ENCODE data around the gene DIRAS1. TPM values are rescaled to one million over a fixed set of nuclear protein-coding genes. Genes with fewer than 3 reads are reported as not detected.

DIRAS1 gene
- total RNA-seq, 4 donors from 2014 or later, result 0.18 to 23.1 (median 1.4) TPM

GRCh38 chr19:2761876-2762782, 41.0 kb upstream of the DIRAS1 start:
- Histone ChIP-seq H3K27ac (no peak overlapping the region), H3K27me3 (no peaks in the 10 kb centered on the region), H3K4me1 (no peaks in the 10 kb centered on the region), H3K9me3 (no peaks in the 10 kb centered on the region), H3K4me3 (no peak overlapping the region), H3K36me3 (peaks cover 0 to 93% (median 0%) of the 10 kb centered on the region in 3 donors)
- no peak for DNase-seq
- no peak for TF ChIP-seq CTCF (IDR thresholded peaks at IDR 0.05)
- no peak for TF ChIP-seq POLR2A (IDR thresholded peaks at IDR 0.05)

GRCh38 chr19:2761309-2761677, 40.1 kb upstream of the DIRAS1 start:
- TF ChIP-seq CTCF (IDR thresholded peaks at IDR 0.05) (no peak), POLR2A (IDR thresholded peaks at IDR 0.05) (no peak)
- no peak overlapping the region for H3K4me3 ChIP-seq
- no peaks in the 10 kb centered on the region for H3K9me3 ChIP-seq
- no peak for DNase-seq
- no peaks in the 10 kb centered on the region for H3K4me1 ChIP-seq
- no peaks in the 10 kb centered on the region for H3K27me3 ChIP-seq
- no peak overlapping the region for H3K27ac ChIP-seq
- peaks cover 0 to 93% (median 0%) of the 10 kb centered on the region in 3 donors for H3K36me3 ChIP-seq

GRCh38 chr19:2759965-2760364, 38.8 kb upstream of the DIRAS1 start:
- no peaks in the 10 kb centered on the region for H3K9me3 ChIP-seq
- H3K27ac ChIP-seq, result no peak overlapping the region
- no peak for DNase-seq
- H3K4me3 ChIP-seq, result no peak overlapping the region
- no peaks in the 10 kb centered on the region for H3K4me1 ChIP-seq
- no peak for TF ChIP-seq POLR2A (IDR thresholded peaks at IDR 0.05)
- no peak for TF ChIP-seq CTCF (IDR thresholded peaks at IDR 0.05)
- H3K27me3 ChIP-seq, result no peaks in the 10 kb centered on the region
- H3K36me3 ChIP-seq, result peaks cover 0 to 93% (median 0%) of the 10 kb centered on the region in 3 donors

GRCh38 chr19:2759362-2759761, 38.2 kb upstream of the DIRAS1 start:
- no peak for TF ChIP-seq CTCF (IDR thresholded peaks at IDR 0.05)
- no peak for TF ChIP-seq POLR2A (IDR thresholded peaks at IDR 0.05)
- no peak for DNase-seq
- no peak overlapping the region for H3K4me3 ChIP-seq

GRCh38 chr19:2758601-2759313, 37.6 kb upstream of the DIRAS1 start:
- no peaks in the 10 kb centered on the region for H3K9me3 ChIP-seq
- H3K4me3 ChIP-seq, result no peak overlapping the region
- H3K27ac ChIP-seq, result no peak overlapping the region
- no peaks in the 10 kb centered on the region for H3K27me3 ChIP-seq
- H3K36me3 ChIP-seq, result peaks cover 0 to 91% (median 0%) of the 10 kb centered on the region in 3 donors
- no peak for DNase-seq
- H3K4me1 ChIP-seq, result no peaks in the 10 kb centered on the region
- TF ChIP-seq POLR2A (IDR thresholded peaks at IDR 0.05) (no peak), CTCF (IDR thresholded peaks at IDR 0.05) (no peak)

More at GRCh38 chr19:2759362-2759761, 38.2 kb upstream of the DIRAS1 start:
- Histone ChIP-seq H3K27ac (no peak overlapping the region), H3K9me3 (no peaks in the 10 kb centered on the region), H3K27me3 (no peaks in the 10 kb centered on the region), H3K4me1 (no peaks in the 10 kb centered on the region), H3K36me3 (peaks cover 0 to 93% (median 0%) of the 10 kb centered on the region in 3 donors)
